Stimulated activated memory B cell treated with anti-CD40 and anti-IgM and Interleukin-4, amounts not matched to agents 10 μg/mL and 1 μg/mL and 100 μg/mL, for 72 hours (primary cell): ENCODE results near the gene CFAP157.

ENCODE experiments used
- ATAC-seq: fragments of 150-1000 bp; cut with Tn5 transposase; 2 replicates; pipeline ENCODE4 v1.10.0; 2021
- H3K27ac Mint-ChIP-seq: one replicate; pipeline ENCODE4 v1.8.0; 2022; ENCODE audit warnings: mild to moderate bottlenecking, mixed read lengths
- H3K27me3 Mint-ChIP-seq: one replicate; pipeline ENCODE4 v1.8.0; 2022; ENCODE audit warnings: mixed read lengths
- H3K36me3 Mint-ChIP-seq: one replicate; pipeline ENCODE4 v1.8.0; 2022; ENCODE audit warnings: mixed read lengths
- H3K4me1 Mint-ChIP-seq: one replicate; pipeline ENCODE4 v1.8.0; 2022; ENCODE audit warnings: mixed read lengths
- H3K4me3 Mint-ChIP-seq: one replicate; pipeline ENCODE4 v1.8.0; 2022; ENCODE audit warnings: mild to moderate bottlenecking, moderate library complexity, mixed read lengths
- H3K9me3 Mint-ChIP-seq: one replicate; pipeline ENCODE4 v1.8.0; 2022; ENCODE audit warnings: mixed read lengths

Gene CFAP157

GRCh38 chr9:127706836-127707241 is at the start of gene CFAP157:
Gene CFAP157, plus strand, starts transcription at chr9:127706988. Its CDS starts 44 bp downstream, at chr9:127707032.
- no peak for ATAC-seq
- Mint-ChIP-seq H3K4me3 (no peak within 1 kb of the TSS), H3K36me3 (peaks cover 11% of the 10 kb centered on the region), H3K4me1 (peaks cover 27% of the 10 kb centered on the region), H3K9me3 (no peaks in the 10 kb centered on the region), H3K27ac (no peak within 1 kb of the TSS), H3K27me3 (no peaks in the 10 kb centered on the region)

DNA sequence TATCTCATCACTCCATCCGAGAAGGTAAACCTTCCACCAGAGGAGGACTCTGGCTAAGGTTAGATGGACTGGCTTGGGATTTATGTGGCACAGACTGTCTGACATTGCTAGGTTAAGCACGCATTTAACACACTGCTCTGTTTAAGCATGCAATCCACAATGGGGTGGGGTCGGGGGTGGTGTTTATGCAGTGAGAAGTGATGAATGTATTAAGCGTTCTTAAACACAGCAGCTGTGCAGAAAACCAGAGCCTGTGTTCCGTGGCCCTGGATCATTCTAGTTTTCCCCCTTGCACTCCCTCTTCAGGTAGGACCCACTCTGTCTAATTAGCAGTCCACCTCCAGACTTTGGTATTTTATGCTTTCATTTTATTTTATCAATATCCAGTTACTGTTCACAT is 48.4 kb upstream of the CFAP157 start:
- Mint-ChIP-seq H3K27ac (no peak overlapping the region), H3K4me1 (no peaks in the 10 kb centered on the region), H3K36me3 (no peaks in the 10 kb centered on the region), H3K9me3 (no peaks in the 10 kb centered on the region), H3K27me3 (peaks cover 53% of the 10 kb centered on the region), H3K4me3 (no peak overlapping the region)
- no peak for ATAC-seq

- no peak for ATAC-seq
- no peaks in the 10 kb centered on the region for H3K36me3 Mint-ChIP-seq
- H3K27ac Mint-ChIP-seq, result no peak overlapping the region
- H3K9me3 Mint-ChIP-seq, result no peaks in the 10 kb centered on the region
- H3K4me1 Mint-ChIP-seq, result no peaks in the 10 kb centered on the region
- H3K27me3 Mint-ChIP-seq, result peaks cover 62% of the 10 kb centered on the region
- no peak overlapping the region for H3K4me3 Mint-ChIP-seq
These were observed 45.7 kb upstream of the CFAP157 start for GRCh38 chr9:127660886-127661741.

DNA sequence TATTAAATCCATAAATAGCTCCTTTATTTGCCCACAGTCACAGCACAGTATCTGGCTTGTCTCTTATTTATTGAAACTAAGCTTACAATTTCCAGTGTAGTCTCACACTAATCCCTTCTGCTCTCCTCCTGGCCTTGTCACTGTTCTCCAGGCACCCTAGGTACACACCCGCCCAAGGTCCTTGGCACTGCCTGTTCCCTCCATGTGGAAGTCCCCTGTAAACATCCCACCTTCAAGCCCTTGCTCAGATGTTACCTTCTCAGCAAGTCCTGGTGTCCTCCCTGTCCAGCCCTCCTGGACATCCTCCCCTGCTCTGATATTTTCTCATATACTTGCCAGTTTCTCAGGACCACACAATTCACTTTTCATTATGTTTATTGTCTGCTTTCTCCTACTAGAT is 44.2 kb upstream of the CFAP157 start:
- no peaks in the 10 kb centered on the region for H3K4me1 Mint-ChIP-seq
- peaks cover 48% of the 10 kb centered on the region for H3K27me3 Mint-ChIP-seq
- no peak for ATAC-seq
- H3K36me3 Mint-ChIP-seq, result no peaks in the 10 kb centered on the region
- no peak overlapping the region for H3K4me3 Mint-ChIP-seq
- no peaks in the 10 kb centered on the region for H3K9me3 Mint-ChIP-seq
- no peak overlapping the region for H3K27ac Mint-ChIP-seq

- Mint-ChIP-seq H3K4me3 (no peak overlapping the region), H3K27me3 (peaks cover 50% of the 10 kb centered on the region), H3K4me1 (no peaks in the 10 kb centered on the region), H3K36me3 (no peaks in the 10 kb centered on the region), H3K9me3 (no peaks in the 10 kb centered on the region), H3K27ac (no peak overlapping the region)
- ATAC-seq, result no peak
These were observed 42.5 kb upstream of the CFAP157 start for GRCh38 chr9:127664324-127664677.

DNA sequence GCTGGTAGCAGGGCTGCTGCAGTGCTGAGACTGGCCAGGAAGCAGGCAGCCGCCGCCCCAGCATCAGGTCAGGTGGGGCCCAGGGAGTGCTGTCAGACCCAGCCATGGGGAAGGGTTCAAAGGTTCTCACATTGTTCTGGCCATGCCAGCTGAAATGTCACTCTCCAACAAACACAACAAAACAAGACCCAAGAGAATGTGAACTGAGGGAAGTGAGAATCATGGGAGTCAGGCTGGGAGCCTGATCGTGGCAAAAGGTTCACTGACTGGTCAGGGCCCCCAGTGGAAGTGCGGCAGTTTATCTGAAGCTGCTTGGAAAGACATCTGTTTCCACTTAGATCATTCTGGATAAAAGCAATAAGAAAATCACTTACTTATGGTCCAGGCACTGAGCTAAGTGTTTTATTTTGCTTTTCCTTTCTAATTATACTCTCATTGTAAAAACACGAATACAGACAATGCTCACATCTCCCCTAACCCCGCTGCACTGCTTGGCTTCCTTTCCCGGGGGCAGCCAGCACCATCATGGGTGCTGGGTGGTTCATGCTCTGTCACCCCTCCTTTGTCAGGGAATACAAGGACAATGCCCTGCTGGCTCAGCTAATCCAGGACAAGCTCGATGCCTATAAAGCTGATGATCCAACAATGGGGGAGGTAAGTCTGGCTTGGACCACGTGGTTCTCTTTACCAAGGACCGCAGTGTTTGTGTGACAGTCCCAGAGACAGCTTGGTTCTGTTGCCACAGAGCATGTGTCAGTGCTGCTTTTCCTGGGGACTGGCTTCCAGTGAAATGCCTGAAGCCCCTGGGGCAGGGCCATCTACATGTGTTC is 41.9 kb upstream of the CFAP157 start:
- no peak for ATAC-seq
- Mint-ChIP-seq H3K27me3 (peaks cover 48% of the 10 kb centered on the region), H3K4me1 (no peaks in the 10 kb centered on the region), H3K4me3 (no peak overlapping the region), H3K9me3 (no peaks in the 10 kb centered on the region), H3K36me3 (no peaks in the 10 kb centered on the region), H3K27ac (no peak overlapping the region)

GRCh38 chr9:127667127-127667844 is 39.5 kb upstream of the CFAP157 start:
- Mint-ChIP-seq H3K27me3 (peaks cover 41% of the 10 kb centered on the region), H3K9me3 (no peaks in the 10 kb centered on the region), H3K4me3 (no peak overlapping the region), H3K4me1 (no peaks in the 10 kb centered on the region), H3K36me3 (no peaks in the 10 kb centered on the region), H3K27ac (no peak overlapping the region)
- ATAC-seq, result no peak

- peaks cover 35% of the 10 kb centered on the region for H3K27me3 Mint-ChIP-seq
- no peak overlapping the region for H3K27ac Mint-ChIP-seq
- H3K4me3 Mint-ChIP-seq, result no peak overlapping the region
- no peaks in the 10 kb centered on the region for H3K36me3 Mint-ChIP-seq
- no peaks in the 10 kb centered on the region for H3K9me3 Mint-ChIP-seq
- ATAC-seq, result no peak
- H3K4me1 Mint-ChIP-seq, result no peaks in the 10 kb centered on the region
These were observed 38.9 kb upstream of the CFAP157 start for GRCh38 chr9:127667906-127668305.

- no peak for ATAC-seq
- Mint-ChIP-seq H3K36me3 (no peaks in the 10 kb centered on the region), H3K4me1 (no peaks in the 10 kb centered on the region)
These were observed 33.6 kb upstream of the CFAP157 start for GRCh38 chr9:127673234-127673633.

DNA sequence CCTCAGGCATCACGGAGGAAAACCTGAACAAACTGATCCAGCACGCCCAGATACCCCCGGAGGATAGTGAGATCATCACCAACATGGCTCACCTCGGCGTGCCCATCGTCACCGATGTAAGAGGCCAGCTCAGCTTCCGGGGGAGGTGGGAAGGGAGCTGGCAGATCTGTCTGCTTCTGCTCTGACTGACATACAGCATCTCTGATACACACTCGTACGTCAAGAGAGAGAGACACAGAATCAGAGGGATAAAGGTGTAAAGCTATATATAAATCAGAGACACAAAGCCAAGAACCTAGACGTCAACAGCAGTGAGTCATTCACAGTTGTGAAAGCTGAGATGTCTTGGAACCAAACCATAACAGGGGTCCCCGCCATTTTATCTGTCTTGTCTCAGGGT is 30.1 kb upstream of the CFAP157 start:
- Mint-ChIP-seq H3K4me3 (no peak overlapping the region), H3K9me3 (no peaks in the 10 kb centered on the region), H3K36me3 (no peaks in the 10 kb centered on the region), H3K27me3 (peaks cover 30% of the 10 kb centered on the region), H3K4me1 (no peaks in the 10 kb centered on the region), H3K27ac (no peak overlapping the region)
- no peak for ATAC-seq

More at GRCh38 chr9:127673234-127673633, 33.6 kb upstream of the CFAP157 start:
- Mint-ChIP-seq H3K9me3 (no peaks in the 10 kb centered on the region), H3K27ac (no peak overlapping the region), H3K4me3 (no peak overlapping the region), H3K27me3 (peaks cover 14% of the 10 kb centered on the region)

DNA sequence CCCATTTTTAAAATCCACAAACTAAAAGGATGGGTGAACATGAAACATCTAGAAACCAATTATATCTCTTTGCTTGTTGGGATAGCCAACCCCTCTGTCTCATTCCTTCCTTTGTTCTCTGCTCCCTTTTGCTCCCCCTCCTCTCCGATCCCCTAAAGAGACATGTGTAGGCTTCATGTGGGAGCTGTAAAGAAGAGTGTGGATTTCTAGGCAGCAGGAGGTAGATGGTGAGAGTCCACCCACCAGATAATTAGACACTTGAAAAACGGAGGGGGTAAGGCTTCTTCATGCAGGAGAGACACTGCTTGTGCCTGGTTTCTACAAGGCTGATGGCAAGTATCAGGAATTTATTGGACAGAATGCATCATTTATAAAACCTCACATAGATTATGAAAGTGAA is 27.3 kb upstream of the CFAP157 start:
- Mint-ChIP-seq H3K9me3 (no peaks in the 10 kb centered on the region), H3K36me3 (no peaks in the 10 kb centered on the region), H3K4me1 (no peaks in the 10 kb centered on the region), H3K4me3 (no peak overlapping the region), H3K27ac (no peak overlapping the region), H3K27me3 (peaks cover 39% of the 10 kb centered on the region)
- ATAC-seq, result no peak

- no peak for ATAC-seq
- H3K4me1 Mint-ChIP-seq, result no peaks in the 10 kb centered on the region
- H3K4me3 Mint-ChIP-seq, result no peak overlapping the region
- no peaks in the 10 kb centered on the region for H3K9me3 Mint-ChIP-seq
- H3K36me3 Mint-ChIP-seq, result no peaks in the 10 kb centered on the region
- no peak overlapping the region for H3K27ac Mint-ChIP-seq
- peaks cover 45% of the 10 kb centered on the region for H3K27me3 Mint-ChIP-seq
These were observed 26.6 kb upstream of the CFAP157 start for GRCh38 chr9:127680226-127680625.

- Mint-ChIP-seq H3K4me1 (no peaks in the 10 kb centered on the region), H3K36me3 (no peaks in the 10 kb centered on the region), H3K4me3 (no peak overlapping the region), H3K27ac (no peak overlapping the region), H3K9me3 (no peaks in the 10 kb centered on the region), H3K27me3 (peaks cover 48% of the 10 kb centered on the region)
- no peak for ATAC-seq
These were observed 25.9 kb upstream of the CFAP157 start for GRCh38 chr9:127680846-127681245.

DNA sequence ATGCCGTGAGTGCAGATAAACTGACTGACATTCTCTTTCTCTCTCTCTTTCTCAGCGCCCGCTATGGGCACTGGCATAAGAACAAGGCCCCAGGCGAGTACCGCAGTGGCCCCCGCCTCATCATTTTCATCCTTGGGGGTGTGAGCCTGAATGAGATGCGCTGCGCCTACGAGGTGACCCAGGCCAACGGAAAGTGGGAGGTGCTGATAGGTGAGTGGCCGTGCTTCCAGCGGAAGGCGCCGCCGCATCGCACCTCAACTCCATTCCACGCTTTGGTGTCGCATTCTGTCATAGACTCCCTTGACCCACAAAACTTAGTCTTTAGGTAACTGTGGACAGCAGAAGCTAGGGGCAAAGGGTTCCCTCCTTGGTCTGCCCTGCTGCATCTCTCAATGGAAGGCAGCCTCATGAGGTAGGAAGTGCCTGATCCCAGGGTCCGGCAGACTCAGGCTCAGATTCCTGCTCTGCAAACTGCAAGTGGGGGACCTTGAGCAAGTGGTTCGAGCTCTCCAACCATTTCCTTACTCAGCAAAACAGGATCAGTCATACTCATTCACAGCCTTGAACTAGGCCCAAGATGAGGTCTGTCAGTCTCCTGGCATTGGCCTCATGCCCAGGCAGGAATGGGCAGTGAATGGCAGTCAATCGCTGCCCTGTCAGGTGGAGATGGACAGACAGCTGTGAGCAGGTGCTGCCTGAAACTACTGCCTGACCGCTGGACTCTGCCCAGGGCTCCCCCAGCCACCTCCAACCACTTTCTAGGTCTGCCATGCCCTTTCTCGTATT is 24.2 kb upstream of the CFAP157 start:
- Mint-ChIP-seq H3K9me3 (no peaks in the 10 kb centered on the region), H3K27ac (no peak overlapping the region), H3K27me3 (peaks cover 53% of the 10 kb centered on the region), H3K4me3 (no peak overlapping the region), H3K4me1 (no peaks in the 10 kb centered on the region), H3K36me3 (no peaks in the 10 kb centered on the region)
- no peak for ATAC-seq

GRCh38 chr9:127683723-127684122 is 23.1 kb upstream of the CFAP157 start:
- H3K4me3 Mint-ChIP-seq, result no peak overlapping the region
- H3K27me3 Mint-ChIP-seq, result peaks cover 49% of the 10 kb centered on the region
- H3K36me3 Mint-ChIP-seq, result no peaks in the 10 kb centered on the region
- no peaks in the 10 kb centered on the region for H3K9me3 Mint-ChIP-seq
- H3K4me1 Mint-ChIP-seq, result no peaks in the 10 kb centered on the region
- ATAC-seq, result no peak
- no peak overlapping the region for H3K27ac Mint-ChIP-seq
